GM11168 (cell line): ENCODE data around the gene DHX40.
"Not testable (repeated sequence)": the region's sequence is repeated elsewhere in the genome, so short reads cannot be mapped to it uniquely, and the experiment has no call there.

Experiments used
- in situ Hi-C: fragments of 300-500 bp; cut with MboI; formaldehyde crosslinking; loops from one replicate; pipeline ENCODE4 v1.12.0; 2022; ENCODE audit warnings: low sequenced_read_pairs; ENCODE audit not compliant: unreplicated experiment

The DHX40 gene

DNA sequence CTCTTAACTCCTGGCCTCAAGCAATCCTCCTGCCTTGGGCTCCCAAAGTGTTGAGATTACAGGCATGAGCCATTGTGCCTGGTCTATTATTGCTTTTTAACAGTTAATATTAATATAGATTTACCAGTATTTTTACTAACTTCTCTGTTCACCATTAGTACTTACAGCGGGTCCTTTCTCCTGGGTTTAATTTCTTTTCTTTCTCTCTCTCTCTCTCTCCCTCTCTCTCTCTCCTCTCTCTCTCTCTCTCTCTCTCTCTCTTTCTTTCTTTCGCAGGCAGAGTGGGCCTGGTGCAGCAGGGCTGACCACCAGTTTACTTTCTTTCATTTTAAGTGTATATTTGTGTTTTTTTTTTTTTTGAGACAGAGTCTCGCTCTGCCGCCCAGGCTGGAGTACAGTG is 14.7 kb upstream of the DHX40 start:
- in situ Hi-C loops: no loop called here

DNA sequence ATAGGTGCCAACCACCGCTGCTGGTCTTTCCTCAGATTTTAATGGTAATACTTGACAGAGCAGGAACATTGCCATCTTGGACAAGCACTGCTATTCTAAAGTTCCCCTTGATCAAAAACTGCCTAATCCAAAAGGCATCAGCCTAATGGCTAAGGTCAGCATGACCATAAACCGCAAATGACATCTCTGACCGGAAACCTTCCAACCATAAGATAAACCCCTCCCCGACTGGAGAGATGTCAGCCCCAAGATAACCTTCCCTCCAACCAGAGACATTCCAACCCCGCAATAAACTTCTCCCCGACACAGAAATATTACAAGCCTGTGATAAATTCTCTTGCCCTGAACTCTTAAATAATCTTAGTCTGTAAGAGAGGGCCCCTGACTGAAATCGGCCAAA is 7.4 kb upstream of the DHX40 start:
- in situ Hi-C loops: no loop called here

DNA sequence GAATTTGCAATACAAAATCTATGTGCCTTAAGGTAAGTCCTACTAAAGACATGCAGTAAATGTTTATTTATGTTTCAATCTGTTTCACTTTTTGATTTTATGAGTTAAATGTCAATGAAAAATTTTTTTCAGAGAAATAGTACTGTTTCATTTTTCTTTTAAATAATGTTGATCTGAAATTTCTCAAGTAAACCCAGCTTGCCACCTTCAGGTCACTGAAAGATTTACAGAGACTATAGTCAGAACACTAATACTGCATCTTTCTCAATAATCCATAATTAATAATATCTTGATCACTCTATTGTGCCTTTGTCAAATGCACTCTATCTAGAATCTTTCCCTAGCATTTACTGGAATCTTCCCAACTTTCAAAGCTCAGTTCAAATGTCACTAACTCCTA is 6.5 kb upstream of the DHX40 start:
- in situ Hi-C loops: no loop called here

DNA sequence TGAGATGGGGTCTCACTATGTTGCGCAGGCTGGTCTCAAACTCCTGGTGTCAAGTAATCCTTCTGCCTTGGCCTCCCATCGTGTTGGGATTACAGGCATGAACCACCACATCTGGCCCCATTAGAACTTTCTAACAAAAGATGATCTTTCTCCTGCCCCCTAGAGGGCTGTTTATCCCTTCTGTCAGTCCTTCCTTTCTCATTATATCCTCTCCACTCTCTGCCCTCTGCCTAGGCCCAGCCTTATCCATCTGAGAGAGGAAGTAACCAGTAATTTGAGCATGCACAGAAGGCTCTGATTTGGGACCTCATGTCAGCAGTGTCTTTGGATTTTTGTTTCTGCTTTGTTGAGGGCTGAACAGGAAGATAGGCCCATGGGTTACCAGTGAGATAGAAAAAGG is 4.4 kb upstream of the DHX40 start:
- in situ Hi-C loops: no loop called here

DNA sequence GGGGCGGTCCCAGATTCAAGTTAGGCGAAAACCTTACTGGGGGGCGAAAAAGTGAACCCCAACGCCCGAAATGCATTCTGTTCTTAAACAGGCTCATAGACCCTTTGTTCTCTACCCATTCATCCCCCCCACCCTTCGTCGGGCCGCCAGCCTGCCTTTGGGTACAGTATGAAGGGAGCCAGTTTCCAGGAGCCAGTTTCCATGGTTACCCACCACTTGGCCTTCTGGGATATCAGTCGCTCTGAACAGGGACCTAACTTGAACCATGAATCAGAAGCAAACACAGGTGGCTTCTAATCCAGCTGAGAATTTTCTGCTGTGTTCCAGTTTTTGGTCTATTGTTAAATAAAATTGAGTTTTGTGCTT is 532 bp downstream of the DHX40 start:
- in situ Hi-C loops: no loop called here

DNA sequence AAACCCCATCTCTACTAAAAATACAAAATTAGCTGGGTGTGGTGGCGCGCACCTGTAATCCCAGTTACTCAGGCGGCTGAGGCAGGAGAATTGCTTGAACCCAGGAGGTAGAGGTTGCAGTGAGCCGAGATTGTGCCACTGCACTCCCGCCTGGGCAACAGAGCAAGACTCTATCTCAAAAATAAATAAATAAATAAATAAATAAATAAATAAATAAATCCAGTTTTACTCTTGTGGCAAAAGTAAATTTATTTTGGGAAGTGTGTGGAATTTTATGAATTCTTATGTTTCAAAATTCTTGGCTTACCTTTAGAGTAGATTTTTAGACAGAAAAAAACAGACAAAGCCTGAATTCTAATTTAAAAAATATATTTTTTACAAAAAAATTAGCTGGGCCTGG is 3.7 kb downstream of the DHX40 start:
- in situ Hi-C loops: not testable (repeated sequence)

DNA sequence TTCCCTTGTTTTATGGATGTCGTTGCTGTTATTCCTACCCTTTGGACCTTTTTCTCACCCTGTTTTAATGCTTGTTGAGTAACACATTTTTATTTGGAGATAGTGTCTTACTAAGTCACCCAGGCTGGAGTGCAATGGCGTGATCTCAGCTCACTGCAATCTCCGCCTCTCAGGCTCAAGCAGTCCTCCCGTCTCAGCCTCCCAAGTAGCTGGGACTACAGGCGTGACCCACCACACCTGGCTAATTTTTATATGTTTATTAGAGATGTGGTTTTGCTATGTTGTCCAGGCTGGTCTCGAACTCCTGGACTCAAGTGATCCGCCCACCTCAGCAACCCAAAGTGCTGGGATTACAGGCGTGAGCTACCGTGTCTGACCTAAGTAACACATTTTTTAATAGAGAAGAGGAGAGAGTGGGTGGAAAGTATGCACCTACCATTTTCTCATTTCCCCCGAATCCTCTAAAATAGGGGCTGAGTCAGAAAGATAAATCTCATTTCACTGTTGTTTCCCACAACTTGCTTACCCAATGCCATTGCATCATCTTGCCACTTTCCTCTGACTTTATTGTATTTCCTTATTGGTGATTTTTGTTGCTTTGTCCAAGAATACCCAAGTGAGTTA is 7.0 kb downstream of the DHX40 start:
- in situ Hi-C loops: no loop called here

DNA sequence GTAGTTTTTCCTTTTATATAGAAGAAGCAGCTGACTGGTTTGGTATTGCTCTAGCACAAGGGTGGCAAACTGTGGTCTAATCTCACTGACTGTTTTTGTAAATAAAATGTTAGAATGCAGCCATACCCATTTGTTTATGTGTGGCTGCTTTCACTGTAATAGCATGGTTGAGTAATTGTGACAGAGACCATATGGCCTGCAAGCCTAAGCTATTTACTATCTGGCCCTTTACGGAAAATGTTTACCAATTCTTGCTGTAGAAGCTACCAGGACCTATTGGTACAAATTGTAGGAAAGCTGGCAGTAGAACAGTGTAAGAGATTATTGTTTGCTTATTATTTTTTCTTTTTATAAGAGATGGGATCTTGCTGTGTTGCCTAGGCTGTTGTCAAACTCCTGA is 18.8 kb downstream of the DHX40 start:
- in situ Hi-C loops: not testable (repeated sequence)

DNA sequence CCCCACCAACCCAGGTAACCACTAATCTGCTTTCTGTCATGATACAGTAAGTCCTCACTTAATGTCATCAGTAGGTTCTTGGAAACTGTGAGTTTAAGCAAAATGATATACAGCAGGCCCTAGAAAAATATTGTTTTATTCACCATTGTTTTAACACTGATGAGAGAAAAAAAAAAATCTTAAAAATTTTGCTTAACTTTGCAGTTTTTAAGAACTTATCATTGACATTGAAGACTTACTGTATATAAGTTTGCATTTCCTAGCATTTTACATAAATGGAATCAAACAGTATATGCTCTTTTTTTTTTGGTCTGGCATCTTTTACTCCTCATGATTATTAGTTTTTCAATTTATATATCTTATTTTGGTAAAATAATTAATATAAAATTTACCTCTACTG is 34.8 kb downstream of the DHX40 start:
- in situ Hi-C loops: no loop called here

DNA sequence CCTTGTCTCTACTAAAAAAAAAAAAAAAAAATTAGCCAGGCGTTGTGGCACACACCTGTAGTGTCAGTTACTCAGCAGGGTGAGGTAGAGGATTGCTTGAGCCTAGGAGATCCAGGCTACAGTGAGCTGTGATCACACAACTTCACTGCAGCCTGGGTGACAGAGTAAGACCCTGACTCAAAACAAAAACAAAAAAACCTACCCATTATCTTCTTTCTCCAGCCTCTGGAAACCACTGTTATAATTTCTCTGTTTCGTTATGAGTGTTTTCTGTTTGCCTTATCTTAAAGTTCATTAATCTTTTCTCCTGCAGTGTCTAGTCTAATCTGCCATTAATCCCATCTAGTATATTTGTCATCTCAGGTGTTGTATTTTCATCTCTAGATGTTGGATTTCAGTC is 35.7 kb downstream of the DHX40 start:
- in situ Hi-C loops: no loop called here

DNA sequence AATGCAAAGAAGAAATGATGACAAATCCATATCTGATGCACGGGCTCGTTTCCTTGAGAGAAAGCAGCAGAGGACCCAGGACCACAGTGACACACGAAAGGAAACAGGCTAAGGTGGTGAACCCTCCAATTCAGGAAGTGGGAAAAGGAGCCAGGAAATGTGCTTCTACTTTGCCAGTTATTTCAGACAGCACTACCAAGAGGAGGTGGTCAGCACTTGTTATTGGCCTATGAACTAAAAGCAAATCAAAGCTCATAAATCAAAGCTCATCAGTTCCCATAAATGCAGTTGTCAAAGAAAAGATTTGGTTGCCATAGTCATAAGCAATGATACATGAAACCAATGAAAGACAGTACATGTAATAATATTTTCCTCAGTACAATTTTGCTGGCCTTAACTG is 41.7 kb downstream of the DHX40 start:
- in situ Hi-C loops: no loop called here

DNA sequence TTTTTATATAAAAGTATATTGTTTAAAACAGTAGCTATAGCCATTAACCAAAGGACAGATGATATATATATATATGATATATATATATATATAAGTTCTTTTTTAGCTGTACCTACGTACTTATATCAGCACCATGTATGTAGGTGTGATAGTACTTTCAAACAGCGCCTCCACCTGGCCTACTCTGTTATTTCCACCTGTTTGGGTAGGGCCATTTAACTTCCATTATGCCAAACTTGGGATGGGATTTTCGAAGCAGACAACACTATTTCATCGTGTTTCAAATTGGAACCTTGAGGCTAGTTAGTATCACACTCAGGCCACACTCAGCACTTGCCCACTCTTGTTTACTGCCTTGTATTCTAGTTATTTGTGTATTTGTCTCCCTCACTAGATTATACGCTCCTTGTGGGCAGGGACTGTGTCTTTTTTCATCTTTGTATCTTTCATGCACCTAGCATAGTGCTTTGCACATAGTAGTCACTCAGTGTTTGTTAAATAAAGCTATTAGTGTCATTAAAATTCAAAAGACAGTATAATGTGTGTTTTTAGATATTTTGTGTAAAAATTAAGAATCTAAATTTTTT is 42.5 kb downstream of the DHX40 start:
- in situ Hi-C loops: no loop called here

DNA sequence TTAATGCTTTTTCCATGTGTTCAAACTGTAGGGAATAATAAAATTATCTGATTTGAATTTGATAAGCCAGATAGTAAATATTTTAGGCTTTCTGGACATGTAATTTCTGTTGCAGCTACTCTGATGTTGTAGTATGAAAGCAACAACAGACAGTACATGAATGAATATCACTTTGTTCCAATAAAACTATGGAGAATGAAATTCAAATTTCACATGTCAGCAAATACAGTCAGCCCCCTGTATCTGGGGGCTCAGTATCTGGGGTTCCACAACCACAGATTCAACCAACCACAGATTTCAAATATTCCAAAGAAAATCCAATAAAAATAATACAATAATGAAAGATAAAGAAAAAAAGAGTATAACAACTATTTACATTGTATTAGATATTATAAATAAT is 46.1 kb downstream of the DHX40 start:
- in situ Hi-C loops: no loop called here

DNA sequence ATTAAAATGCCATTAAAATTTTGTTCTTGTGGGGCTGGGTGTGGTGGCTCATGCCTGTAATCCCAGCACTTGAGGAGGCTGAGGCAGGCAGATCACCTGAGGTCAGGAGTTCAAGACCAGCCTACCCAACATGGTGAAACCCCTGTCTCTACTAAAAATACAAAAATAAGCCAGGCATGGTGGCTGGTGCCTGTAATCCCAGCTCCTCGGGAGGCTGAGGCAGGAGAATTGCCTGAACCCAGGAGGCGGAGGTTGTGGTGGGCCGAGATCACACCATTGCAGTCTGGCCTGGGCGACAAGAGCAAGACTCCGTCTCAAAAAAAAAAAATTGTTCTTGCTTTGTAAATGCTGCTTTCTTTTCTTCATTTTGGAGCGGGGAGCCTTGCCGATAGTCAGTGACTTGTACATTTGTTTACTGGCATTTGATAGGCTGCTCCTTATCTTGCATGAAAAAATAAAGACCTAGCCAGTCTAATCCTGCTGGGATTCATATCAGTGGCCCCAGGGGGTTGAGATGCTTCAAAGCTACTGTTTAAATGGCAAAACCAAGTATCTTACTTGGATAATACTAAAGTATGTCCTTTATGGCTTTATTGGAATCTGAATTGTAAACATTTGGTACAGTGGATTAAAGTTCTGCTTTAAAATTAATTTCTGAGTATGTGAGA is 51.0 kb downstream of the DHX40 start:
- in situ Hi-C loops: no loop called here

DNA sequence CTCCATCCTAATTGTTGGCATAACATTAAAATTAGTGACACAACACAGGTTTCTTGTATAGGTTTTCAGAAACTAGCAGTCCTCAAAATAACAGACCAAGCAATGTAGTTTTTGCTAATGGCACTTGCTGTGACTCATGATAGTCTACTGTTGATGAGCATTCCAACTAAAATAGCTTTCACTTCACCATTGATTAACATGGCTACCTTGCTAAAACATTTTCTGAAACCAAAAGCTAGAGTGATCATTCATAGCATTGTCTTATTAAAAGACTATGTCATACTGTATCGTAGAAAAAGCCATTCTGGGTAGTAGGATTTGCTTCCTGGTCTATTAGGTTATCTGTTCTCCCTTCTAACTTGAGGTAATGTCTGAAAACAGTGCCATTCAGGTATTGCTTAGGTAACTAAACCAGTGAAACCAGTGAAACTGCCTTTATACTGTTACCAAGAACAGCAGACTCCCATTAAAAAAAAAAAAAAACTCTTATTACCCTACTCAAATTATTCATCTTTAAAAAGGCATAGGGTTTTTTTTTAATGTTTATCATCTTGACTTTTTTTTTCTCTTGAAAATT is 51.8 kb downstream of the DHX40 start:
- in situ Hi-C loops: no loop called here

DNA sequence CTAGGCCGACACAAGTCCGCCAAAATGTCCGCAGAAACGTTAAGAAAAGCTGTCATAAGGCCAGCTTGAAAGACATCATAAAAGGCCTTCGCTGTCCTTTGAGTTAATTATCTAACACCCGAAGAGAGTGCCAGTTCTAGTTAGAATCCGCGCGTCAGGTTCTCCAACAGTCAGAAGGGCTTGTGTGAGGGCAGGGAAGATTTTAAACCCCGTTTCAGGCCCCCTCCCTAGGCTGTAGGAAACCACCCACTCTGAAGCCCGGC is 53.6 kb downstream of the DHX40 start:
- in situ Hi-C loops: no loop called here

DNA sequence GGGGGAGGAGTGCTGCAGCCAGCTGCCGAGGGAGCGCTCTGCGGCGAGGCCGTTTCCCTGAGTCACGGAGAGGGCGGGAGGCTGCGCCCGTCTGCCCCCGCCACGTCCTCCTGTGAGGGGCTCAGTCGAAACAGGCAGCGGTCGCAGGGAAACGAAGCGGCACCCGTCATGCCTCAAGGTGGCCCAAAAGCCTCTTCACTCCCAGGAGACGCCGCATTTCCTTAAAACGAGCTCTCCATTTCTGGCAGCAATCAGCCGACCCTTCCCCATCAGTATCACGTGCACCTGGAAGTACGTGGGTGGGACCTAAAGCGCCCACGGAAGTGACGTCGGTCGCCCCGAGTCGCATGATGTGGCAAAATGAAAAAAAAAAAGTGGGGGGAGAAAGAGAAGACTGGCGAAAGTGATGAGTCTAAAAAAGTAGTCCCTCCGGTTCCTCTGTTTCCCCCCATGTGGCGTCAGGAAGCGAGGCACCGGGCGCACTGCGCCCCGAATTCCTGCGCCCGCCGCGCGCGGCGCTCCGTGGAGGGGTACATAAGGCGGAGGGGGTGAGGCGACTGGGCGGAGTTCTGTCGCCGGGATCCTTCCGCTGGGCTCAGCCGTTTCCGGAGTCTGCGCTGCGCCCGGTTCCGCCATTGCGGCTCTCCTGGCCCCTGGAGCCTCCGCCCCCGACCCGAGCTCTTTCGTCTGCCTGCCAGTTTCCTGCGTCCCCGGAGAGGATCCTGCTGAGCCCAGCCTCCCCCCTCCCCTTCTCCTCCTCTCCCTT is 54.1 kb downstream of the DHX40 start, which contains the start of gene CLTC:
Gene CLTC, plus strand, starts transcription at position 598 of the 766 bp plus-strand sequence. CDS start 237 bp downstream, outside the sequence.
- in situ Hi-C loops: no loop called here

DNA sequence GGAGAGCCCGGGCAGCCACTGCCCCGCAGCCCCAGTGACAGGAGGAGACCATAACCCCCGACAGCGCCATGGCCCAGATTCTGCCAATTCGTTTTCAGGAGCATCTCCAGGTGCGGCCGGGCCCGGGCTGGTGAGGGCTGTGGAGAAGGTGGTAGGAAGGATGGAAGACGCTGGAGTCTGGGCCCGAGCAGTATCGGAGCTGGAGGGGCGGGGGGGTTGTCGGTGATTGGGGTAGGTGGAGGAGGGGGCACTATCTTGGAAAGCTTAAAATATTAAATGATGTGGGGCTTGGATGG is 54.6 kb downstream of the DHX40 start:
- in situ Hi-C loops: no loop called here

DNA sequence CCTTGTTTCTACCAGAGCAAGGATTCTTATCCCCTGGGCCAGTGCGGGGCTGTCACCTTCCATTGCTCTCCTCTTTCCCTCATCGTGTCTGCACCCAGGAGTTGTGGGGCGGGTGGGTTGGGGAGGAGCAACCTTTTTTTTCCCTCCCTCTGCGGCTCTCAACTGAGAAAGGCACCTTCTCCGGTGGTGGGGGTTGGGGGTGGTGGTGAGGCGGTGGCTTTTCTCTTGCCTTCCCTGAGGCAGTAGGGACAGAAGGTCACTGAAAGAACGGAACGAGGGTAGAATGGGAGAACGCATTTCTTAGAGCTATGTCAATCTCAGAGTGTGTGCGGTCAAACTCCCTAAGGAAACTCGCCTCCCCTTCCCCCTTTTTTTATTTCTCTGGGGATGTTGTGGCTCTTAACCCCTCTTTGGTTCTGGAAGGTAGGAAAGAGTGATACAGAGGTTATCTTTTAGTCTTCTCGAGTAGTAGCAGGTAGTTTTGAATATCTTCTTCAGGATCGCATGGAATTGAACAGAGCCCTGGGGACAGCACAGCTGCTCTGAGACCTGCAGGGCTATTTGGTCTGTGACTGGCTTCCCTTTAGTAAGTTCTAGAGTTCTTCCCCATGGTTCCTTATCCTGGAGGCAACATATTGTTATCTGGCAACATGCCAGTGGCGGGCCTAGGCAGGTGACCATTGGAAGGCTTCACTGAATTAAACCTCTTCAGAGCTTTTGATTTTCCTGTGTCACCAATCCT is 55.3 kb downstream of the DHX40 start:
- in situ Hi-C loops: no loop called here

DNA sequence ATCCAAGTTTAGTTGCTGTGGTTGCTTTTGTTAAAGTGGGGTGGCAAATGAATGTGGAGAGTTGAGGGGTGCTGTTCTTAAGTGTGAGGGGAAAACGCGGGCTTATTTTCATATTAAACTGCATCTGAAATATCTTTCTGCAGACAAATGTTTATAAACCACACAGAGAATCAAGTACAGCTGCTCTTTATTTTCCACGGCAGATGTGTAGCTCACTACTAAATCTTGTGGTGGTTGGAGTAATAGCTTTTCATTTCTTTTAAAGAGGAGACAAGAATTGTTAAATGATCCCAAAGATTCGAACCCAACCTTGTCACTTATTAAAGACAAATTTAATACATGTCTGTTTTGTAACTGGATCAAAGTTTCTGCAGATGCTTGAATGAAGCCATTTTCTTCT is 56.4 kb downstream of the DHX40 start:
- in situ Hi-C loops: no loop called here

DNA sequence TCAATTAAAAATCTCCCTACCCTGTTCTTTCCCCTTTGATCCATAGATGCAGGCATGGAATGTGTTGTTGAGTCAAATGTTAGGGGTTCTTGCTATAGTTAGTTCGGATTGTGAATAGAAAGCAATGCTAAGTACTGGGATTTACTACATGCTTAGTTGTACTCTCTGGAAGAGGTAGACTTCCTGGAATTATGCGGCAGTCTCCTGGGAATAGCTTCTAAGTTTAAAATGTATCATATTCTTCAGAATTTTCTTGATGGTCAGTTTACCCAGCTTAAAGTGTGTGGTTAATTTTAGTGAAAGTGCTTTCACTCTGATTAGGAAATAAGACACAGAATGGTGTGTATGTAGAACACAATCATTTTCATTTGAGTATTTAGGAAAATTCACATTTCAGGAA is 57.7 kb downstream of the DHX40 start:
- in situ Hi-C loops: no loop called here
